ENCODE measurements around the gene COG1.
"Not testable (repeated sequence)": the region's sequence is repeated elsewhere in the genome, so short reads cannot be mapped to it uniquely, and the experiment has no call there.

COG1 gene, protein sequence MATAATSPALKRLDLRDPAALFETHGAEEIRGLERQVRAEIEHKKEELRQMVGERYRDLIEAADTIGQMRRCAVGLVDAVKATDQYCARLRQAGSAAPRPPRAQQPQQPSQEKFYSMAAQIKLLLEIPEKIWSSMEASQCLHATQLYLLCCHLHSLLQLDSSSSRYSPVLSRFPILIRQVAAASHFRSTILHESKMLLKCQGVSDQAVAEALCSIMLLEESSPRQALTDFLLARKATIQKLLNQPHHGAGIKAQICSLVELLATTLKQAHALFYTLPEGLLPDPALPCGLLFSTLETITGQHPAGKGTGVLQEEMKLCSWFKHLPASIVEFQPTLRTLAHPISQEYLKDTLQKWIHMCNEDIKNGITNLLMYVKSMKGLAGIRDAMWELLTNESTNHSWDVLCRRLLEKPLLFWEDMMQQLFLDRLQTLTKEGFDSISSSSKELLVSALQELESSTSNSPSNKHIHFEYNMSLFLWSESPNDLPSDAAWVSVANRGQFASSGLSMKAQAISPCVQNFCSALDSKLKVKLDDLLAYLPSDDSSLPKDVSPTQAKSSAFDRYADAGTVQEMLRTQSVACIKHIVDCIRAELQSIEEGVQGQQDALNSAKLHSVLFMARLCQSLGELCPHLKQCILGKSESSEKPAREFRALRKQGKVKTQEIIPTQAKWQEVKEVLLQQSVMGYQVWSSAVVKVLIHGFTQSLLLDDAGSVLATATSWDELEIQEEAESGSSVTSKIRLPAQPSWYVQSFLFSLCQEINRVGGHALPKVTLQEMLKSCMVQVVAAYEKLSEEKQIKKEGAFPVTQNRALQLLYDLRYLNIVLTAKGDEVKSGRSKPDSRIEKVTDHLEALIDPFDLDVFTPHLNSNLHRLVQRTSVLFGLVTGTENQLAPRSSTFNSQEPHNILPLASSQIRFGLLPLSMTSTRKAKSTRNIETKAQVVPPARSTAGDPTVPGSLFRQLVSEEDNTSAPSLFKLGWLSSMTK

DNA sequence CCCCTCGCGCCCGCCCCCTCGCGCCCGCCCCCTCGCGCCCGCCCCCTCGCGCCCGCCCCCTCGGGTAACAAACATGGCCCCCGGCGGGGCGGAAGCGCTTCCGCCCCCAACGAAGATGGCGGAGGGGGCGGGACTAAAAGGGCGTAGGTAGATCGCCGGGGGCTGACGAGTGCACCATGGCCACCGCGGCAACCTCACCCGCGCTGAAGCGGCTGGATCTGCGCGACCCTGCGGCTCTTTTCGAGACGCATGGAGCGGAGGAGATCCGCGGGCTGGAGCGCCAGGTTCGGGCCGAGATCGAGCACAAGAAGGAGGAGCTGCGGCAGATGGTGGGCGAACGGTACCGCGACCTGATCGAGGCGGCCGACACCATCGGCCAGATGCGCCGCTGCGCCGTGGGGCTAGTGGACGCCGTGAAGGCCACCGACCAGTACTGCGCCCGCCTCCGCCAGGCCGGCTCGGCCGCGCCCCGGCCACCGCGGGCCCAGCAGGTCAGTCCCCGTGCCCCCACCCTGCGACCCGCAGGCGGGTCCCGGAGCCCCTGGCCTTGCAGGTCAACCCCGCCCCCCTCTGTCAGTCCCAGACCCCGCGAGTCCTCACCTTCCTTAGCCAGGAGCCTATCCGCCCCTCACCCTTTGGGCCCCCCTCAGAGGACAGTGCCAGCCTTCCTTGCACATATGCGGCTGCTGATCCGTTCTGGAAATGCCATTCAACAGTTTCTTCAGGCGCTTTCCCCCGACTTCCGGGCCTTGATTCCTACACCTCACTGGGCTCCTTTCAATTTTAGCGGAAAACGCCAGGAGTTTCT lies at the start of gene COG1:
Gene COG1, plus strand, starts transcription at position 162 of the 808 bp plus-strand sequence. Its CDS starts 15 bp downstream, at position 177.
- Histone ChIP-seq H3K4me1 (ENCODE audit: control insufficient read depth, low read depth, low read length) (no peaks in the 10 kb centered on the region), H3K9ac (ENCODE audit: low read length) (peak within 1 kb of the TSS; percentile 94), H3K4me3 (ENCODE audit: low read length) (peak within 1 kb of the TSS; percentile 91), H3K27me3 (ENCODE audit: control insufficient read depth, insufficient read depth, low read length) (no peaks in the 10 kb centered on the region), H3K27ac (ENCODE audit: low read length) (peak within 1 kb of the TSS; percentile 81), H3K9me3 (ENCODE audit: control insufficient read depth, low read depth, low read length) (no peaks in the 10 kb centered on the region), H3K36me3 (ENCODE audit: control insufficient read depth, low read depth, low read length) (peaks cover 18% of the 10 kb centered on the region)

DNA sequence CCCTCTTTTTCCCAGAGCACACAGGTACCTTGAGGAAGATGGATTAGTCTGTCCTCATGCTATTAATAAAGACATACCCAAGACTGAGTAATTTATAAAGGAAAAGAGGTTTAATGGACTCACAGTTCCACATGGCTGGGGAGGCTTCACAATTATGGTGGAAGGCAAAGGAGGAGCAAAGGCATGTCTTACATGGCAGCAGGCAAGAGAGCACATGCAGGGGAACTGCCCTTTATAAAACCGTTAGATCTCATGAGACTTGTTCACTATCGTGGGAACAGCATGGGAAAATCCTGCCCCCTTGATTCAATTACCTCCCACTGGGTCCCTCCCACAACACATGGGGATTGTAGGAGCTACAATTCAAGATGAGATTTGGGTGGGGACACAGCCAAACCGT lies 48.6 kb upstream of the COG1 start:
- H3K9ac ChIP-seq (ENCODE audit: low read length); H3K27ac ChIP-seq (ENCODE audit: low read length); H3K36me3 ChIP-seq (ENCODE audit: control insufficient read depth, low read depth, low read length); H3K9me3 ChIP-seq (ENCODE audit: control insufficient read depth, low read depth, low read length); H3K27me3 ChIP-seq (ENCODE audit: control insufficient read depth, insufficient read depth, low read length); H3K4me1 ChIP-seq (ENCODE audit: control insufficient read depth, low read depth, low read length); H3K4me3 ChIP-seq (ENCODE audit: low read length): not testable (repeated sequence)

DNA sequence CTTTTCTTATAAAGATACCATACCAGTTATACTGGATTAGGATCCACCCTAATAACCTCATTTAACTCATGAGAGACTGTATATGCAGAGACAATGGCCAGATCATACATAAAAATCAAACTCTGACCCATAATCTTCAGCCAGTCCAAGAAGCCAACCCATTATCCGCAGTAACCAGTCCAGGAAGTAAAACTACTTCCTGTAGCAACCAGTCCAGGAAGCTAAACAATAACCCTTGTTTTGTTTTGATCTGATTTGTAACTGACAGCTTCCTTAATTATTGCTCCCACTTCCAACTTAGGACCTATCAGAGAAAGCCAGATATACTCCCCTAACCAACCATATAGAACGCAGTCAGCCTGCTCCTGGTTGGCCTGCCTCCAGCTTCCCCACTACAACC lies 47.2 kb upstream of the COG1 start:
- no peaks in the 10 kb centered on the region for H3K9me3 ChIP-seq (ENCODE audit: control insufficient read depth, low read depth, low read length)
- no peak overlapping the region for H3K27ac ChIP-seq (ENCODE audit: low read length)

DNA sequence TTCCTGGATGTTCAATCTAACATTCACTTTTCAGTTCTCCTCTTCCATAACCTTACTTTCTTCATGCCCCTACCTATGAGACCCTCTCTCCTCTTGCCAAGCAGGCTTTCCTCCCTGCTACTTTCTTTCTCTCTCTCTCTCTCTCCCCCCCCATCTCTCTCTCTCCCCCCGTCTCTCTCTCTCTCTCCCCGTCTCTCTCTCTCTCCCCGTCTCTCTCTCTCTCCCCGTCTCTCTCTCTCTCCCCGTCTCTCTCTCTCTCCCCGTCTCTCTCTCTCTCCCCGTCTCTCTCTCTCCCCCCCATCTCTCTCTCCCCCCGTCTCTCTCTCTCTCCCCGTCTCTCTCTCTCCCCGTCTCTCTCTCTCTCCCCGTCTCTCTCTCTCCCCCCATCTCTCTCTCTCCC lies 45.1 kb upstream of the COG1 start:
- not testable (repeated sequence) for H3K9me3 ChIP-seq (ENCODE audit: control insufficient read depth, low read depth, low read length); H3K4me3 ChIP-seq (ENCODE audit: low read length); H3K27me3 ChIP-seq (ENCODE audit: control insufficient read depth, insufficient read depth, low read length); H3K36me3 ChIP-seq (ENCODE audit: control insufficient read depth, low read depth, low read length); H3K4me1 ChIP-seq (ENCODE audit: control insufficient read depth, low read depth, low read length); H3K9ac ChIP-seq (ENCODE audit: low read length); H3K27ac ChIP-seq (ENCODE audit: low read length)

More for the DNA sequence above, 47.2 kb upstream of the COG1 start:
- Histone ChIP-seq H3K9ac (ENCODE audit: low read length) (no peak overlapping the region), H3K4me3 (ENCODE audit: low read length) (no peak overlapping the region), H3K27me3 (ENCODE audit: control insufficient read depth, insufficient read depth, low read length) (no peaks in the 10 kb centered on the region), H3K36me3 (ENCODE audit: control insufficient read depth, low read depth, low read length) (no peaks in the 10 kb centered on the region), H3K4me1 (ENCODE audit: control insufficient read depth, low read depth, low read length) (no peaks in the 10 kb centered on the region)

DNA sequence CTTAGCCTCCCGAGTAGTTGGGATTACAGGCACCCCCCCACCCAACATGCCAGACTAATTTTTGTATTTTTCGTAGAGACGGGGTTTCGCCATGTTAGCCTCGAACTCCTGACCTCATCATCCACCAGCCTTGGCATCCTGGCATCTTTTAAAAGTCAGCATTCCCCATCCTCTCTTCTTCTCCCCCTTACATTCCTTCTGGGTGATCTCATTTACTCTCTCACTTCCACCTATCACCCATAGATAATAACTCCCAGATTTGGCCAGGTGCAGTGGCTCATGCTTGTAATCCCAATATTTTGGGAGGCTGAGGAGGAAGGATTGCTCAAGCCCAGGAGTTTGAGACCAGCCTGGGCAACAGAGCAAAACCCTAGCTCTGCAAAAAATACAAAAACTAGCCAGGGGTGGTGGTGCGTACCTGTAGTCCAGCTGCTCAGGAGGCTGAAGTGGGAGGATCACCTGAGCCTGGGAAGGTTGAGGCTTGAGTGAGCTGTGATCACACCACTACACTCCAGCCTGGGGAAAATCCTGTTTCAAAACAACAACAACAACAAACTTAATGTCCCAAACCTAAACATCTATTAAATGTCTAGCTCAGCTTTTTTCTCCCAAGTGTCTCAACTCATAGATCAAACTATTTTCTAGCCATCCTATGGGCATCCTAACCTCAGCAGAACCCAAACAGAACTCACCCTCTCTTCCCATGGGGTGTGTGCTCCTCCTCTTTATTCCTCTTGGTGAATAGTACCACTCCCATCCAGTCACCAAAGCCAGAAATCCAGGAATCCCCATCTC lies 44.1 kb upstream of the COG1 start:
- H3K27me3 ChIP-seq (ENCODE audit: control insufficient read depth, insufficient read depth, low read length) = no peaks in the 10 kb centered on the region
- H3K36me3 ChIP-seq (ENCODE audit: control insufficient read depth, low read depth, low read length) = no peaks in the 10 kb centered on the region
- H3K27ac ChIP-seq (ENCODE audit: low read length) = no peak overlapping the region
- no peaks in the 10 kb centered on the region for H3K9me3 ChIP-seq (ENCODE audit: control insufficient read depth, low read depth, low read length)
- H3K4me3 ChIP-seq (ENCODE audit: low read length) = no peak overlapping the region
- no peaks in the 10 kb centered on the region for H3K4me1 ChIP-seq (ENCODE audit: control insufficient read depth, low read depth, low read length)
- H3K9ac ChIP-seq (ENCODE audit: low read length) = no peak overlapping the region

DNA sequence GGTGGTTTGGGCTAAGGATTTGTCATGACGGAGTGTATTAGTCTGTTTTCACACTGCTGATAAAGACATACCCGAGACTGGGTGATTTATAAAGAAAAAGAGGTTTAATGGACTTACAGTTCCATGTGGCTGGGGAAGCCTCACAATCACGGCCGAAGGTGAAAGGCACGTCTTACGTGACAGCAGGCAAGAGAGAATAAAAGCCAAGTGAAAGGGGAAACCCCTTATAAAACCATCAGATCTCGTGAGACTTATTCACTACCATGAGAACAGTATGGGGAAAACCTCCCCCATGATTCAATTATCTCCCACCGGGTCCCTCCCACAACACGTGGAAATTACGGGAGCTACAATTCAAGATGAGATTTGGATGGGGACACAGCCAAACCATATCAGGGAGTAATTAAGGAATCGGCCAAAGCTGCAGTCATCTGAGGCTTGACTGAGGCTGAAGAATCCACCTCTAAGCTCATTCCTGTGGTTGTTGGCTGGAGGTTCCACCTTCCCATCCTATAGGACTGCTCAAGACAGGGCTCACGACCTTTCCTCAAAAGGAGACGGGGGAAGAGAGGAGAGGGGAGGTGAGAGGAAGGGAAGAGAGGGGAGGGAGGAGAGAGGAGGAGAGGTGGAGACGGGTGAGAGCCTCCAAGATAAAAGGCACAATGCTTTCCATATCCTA lies 42.1 kb upstream of the COG1 start:
- H3K9ac ChIP-seq (ENCODE audit: low read length); H3K4me3 ChIP-seq (ENCODE audit: low read length): not testable (repeated sequence)

DNA sequence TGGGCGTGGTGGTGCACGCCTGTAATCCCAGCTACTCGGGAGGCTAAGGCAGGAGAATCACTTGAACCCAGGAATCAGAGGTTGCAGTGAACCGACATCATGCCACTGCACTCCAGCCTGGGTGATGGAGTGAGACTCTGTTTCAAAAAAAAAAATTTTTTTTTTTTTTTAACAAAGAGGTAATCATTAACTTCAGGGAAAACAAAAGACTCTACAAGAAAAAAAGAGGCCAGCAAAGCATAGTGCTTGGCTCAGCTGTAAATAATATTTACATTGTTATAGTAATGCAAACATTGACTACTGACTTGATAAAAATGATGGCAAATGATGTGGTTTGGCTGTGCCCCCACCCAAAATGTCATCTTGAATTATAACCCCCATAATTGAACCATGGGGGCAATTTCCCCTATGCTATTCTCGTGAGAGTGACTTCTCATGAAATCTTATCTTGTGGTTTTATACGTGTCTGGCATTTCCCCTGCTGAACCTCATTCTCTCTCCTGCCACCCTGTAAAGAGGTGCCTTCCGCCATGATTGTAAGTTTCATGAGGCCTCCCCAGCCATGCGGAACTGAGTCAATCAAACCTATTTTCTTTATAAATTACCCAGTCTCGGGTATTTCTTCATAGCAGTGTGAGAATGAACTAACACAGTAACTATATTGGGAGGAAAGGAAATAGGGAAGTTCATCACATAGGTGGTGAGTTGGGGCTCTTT lies 40.8 kb upstream of the COG1 start:
- H3K4me1 ChIP-seq (ENCODE audit: control insufficient read depth, low read depth, low read length) = peaks cover 15% of the 10 kb centered on the region
- H3K9ac ChIP-seq (ENCODE audit: low read length) = no peak overlapping the region
- no peak overlapping the region for H3K27ac ChIP-seq (ENCODE audit: low read length)
- H3K4me3 ChIP-seq (ENCODE audit: low read length) = no peak overlapping the region
- no peaks in the 10 kb centered on the region for H3K36me3 ChIP-seq (ENCODE audit: control insufficient read depth, low read depth, low read length)
- H3K9me3 ChIP-seq (ENCODE audit: control insufficient read depth, low read depth, low read length) = no peaks in the 10 kb centered on the region
- H3K27me3 ChIP-seq (ENCODE audit: control insufficient read depth, insufficient read depth, low read length) = no peaks in the 10 kb centered on the region

More for the DNA sequence above, 42.1 kb upstream of the COG1 start:
- H3K27me3 ChIP-seq (ENCODE audit: control insufficient read depth, insufficient read depth, low read length); H3K9me3 ChIP-seq (ENCODE audit: control insufficient read depth, low read depth, low read length); H3K27ac ChIP-seq (ENCODE audit: low read length); H3K4me1 ChIP-seq (ENCODE audit: control insufficient read depth, low read depth, low read length); H3K36me3 ChIP-seq (ENCODE audit: control insufficient read depth, low read depth, low read length): not testable (repeated sequence)

DNA sequence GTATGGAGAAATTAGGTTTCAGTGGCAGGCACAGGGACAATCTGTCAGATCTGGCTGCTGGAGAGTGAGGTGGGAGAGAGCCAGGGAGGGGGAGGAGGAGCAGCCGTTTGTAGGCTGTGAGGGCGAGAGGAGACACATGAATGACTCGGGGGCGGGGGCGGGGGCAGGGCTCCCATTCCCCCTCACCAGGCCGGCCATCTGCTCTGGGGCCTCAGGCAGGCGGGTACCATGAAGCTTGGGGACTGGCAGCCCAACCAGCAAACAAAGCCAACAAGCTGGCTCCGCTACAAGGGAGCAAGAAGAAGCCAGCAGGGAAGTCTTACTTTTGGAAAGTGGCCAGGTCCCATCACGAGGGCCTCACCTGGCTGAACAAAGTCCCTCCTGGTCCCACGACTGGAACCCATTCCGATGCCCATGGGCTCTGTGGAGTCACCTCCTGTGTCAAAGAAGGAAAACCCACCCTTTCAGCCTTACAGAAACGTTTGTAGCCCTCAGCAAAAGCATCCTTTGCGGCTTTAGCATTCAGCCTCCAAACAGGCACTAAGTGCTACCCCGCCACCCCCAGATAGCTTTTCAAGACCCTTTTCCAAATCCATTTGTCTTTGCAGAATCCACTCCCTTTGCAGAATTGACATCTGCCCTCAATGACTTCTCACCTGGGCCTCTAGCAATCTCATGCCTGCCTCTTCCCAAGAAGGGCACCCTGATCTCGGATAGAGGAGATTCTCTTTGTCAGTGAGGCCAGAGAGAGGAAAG lies 37.3 kb upstream of the COG1 start:
- Histone ChIP-seq H3K36me3 (ENCODE audit: control insufficient read depth, low read depth, low read length) (no peaks in the 10 kb centered on the region), H3K9ac (ENCODE audit: low read length) (no peak overlapping the region), H3K4me1 (ENCODE audit: control insufficient read depth, low read depth, low read length) (peaks cover 22% of the 10 kb centered on the region), H3K4me3 (ENCODE audit: low read length) (no peak overlapping the region), H3K9me3 (ENCODE audit: control insufficient read depth, low read depth, low read length) (no peaks in the 10 kb centered on the region), H3K27me3 (ENCODE audit: control insufficient read depth, insufficient read depth, low read length) (no peaks in the 10 kb centered on the region), H3K27ac (ENCODE audit: low read length) (no peak overlapping the region)

DNA sequence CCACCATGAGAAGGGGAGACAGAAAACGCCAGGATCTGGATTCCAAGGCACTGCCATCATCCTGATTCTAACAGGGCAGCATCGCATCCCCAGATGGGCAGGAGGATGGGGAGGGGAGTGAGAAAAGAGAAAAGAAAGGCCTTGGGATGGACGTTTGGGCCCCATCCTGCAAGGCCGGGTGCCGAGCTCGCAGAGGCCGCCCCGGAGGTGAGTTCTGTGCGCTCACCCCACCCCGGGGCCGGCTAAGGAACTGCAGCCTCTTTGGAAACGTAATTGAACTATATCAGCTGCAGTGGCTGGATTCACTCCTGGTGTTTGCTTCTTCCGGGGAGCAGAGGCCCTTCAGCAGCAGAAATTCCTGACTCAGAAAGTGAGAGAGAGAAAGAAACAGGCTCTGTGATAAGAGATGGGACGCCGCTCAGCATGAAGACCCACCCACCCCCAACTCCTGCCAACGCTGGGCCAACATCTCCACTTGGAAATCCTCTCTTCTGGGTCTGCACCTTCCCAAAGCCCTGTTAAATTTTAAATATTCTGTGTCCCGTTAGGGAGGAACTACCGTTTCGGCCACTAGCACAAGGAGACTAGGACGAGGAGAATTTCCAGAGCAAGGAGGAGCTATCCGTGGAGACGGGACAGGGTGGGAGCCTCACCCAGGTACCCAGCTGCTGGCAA lies 36.6 kb upstream of the COG1 start:
- Histone ChIP-seq H3K4me1 (ENCODE audit: control insufficient read depth, low read depth, low read length) (peaks cover 24% of the 10 kb centered on the region), H3K36me3 (ENCODE audit: control insufficient read depth, low read depth, low read length) (no peaks in the 10 kb centered on the region), H3K4me3 (ENCODE audit: low read length) (no peak overlapping the region), H3K9me3 (ENCODE audit: control insufficient read depth, low read depth, low read length) (no peaks in the 10 kb centered on the region), H3K27ac (ENCODE audit: low read length) (no peak overlapping the region), H3K9ac (ENCODE audit: low read length) (no peak overlapping the region), H3K27me3 (ENCODE audit: control insufficient read depth, insufficient read depth, low read length) (no peaks in the 10 kb centered on the region)
